Lower leg skin (tissue), 3 donors: ENCODE measurements around the gene SRL.

ENCODE experiments used
- CTCF ChIP-seq, 3 donors: fragments of 450-650 bp; IDR thresholded peaks; one replicate each; pipeline ENCODE4 v1.5.1; 2016; ENCODE audit warnings: antibody characterized with exemption in 3 of 3, mild to moderate bottlenecking in 3 of 3, moderate library complexity in 2 of 3
- POLR2A ChIP-seq, 2 donors: fragments of 450-650 bp; IDR thresholded peaks; one replicate each; pipeline ENCODE4 v1.6.1; 2016 to 2017; ENCODE audit warnings: antibody characterized with exemption in 2 of 2, mild to moderate bottlenecking in 1 of 2, moderate library complexity in 1 of 2

- TF ChIP-seq CTCF (IDR thresholded peaks at IDR 0.05): no peak
- TF ChIP-seq POLR2A (IDR thresholded peaks at IDR 0.05): no peak
Measured at GRCh38 chr16:4172070-4172469, 69.8 kb downstream of the SRL start.
